ENCODE measurements around the gene MGAT4B.

- no peak for TF ChIP-seq CTCF (IDR thresholded peaks at IDR 0.05)
- TF ChIP-seq POLR2A (IDR thresholded peaks at IDR 0.05) = no peak
- no peak for TF ChIP-seq POLR2AphosphoS5 (IDR thresholded peaks at IDR 0.05)
- no peak for TF ChIP-seq EP300 (IDR thresholded peaks at IDR 0.05; ENCODE audit: low read depth)
Observed at GRCh38 chr5:179834120-179834519, 27.5 kb upstream of the MGAT4B start.

Measured in transverse colon (tissue), 4 donors.